ENCODE measurements around the gene DAW1. TPM values are rescaled to one million over a fixed set of nuclear protein-coding genes. Genes with fewer than 3 reads are reported as not detected.

DAW1 gene
- total RNA-seq, 2 experiments from 2014 or later, result not detected

DNA sequence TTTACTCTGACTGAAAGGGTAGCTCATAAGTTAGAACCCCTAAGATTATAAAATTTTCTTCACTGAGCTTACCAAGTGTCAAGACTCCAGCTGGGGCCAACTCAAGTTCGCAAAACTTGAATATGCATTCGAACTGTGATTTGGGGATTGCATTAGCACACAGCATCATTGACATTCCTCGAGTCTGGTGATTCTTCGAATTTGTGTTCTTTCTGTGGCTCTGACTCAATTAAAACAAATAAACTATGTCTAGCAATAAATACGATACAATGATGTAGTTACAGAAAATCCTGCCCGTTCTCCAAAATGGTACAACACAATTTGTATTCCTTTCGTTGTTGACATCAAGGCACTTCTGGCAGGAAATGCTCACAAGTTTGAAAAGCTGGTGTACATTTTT, 46.7 kb upstream of the DAW1 start:
- ATAC-seq (ENCODE audit: poor library complexity) (no peak), DNase-seq (no peak)
- POLR2A ChIA-PET, result interaction anchor here (0.6 kb wide), 1 partner anchor 22 kb away, joined by 3 read pairs; no protein-coding TSS in a partner anchor
- peaks cover 4% of the 10 kb centered on the region for H3K27me3 Mint-ChIP-seq
- H3K27ac Mint-ChIP-seq, result no peak overlapping the region
- Histone ChIP-seq H3K9me3 (ENCODE audit: control insufficient read depth in 1 of 2, insufficient read depth in 1 of 2, low read length in 2 of 2) (no peaks in the 10 kb centered on the region), H3K27ac (ENCODE audit: low read depth in 1 of 2, low read length in 2 of 2) (no peak overlapping the region), H3K27me3 (ENCODE audit: control insufficient read depth in 1 of 2, insufficient read depth in 2 of 2, low read length in 2 of 2) (no peaks in the 10 kb centered on the region), H3K36me3 (ENCODE audit: insufficient read depth, low read length) (no peaks in the 10 kb centered on the region), H3K4me1 (ENCODE audit: insufficient read depth, low read length) (peaks cover 15% of the 10 kb centered on the region), H3K4me3 (ENCODE audit: low read length) (no peak overlapping the region)
- H3K9me3 Mint-ChIP-seq, result no peaks in the 10 kb centered on the region
- CTCF ChIA-PET, result no interaction called here
- intact Hi-C loops (cut with DNase I, micrococcal nuclease), result no loop called here
- no peaks in the 10 kb centered on the region for H3K36me3 Mint-ChIP-seq (ENCODE audit: low read depth)
- no peak overlapping the region for H3K4me3 Mint-ChIP-seq
- H3K4me1 Mint-ChIP-seq (ENCODE audit: low read depth), result peaks cover 5% of the 10 kb centered on the region
- TF ChIP-seq, protein P1, sequence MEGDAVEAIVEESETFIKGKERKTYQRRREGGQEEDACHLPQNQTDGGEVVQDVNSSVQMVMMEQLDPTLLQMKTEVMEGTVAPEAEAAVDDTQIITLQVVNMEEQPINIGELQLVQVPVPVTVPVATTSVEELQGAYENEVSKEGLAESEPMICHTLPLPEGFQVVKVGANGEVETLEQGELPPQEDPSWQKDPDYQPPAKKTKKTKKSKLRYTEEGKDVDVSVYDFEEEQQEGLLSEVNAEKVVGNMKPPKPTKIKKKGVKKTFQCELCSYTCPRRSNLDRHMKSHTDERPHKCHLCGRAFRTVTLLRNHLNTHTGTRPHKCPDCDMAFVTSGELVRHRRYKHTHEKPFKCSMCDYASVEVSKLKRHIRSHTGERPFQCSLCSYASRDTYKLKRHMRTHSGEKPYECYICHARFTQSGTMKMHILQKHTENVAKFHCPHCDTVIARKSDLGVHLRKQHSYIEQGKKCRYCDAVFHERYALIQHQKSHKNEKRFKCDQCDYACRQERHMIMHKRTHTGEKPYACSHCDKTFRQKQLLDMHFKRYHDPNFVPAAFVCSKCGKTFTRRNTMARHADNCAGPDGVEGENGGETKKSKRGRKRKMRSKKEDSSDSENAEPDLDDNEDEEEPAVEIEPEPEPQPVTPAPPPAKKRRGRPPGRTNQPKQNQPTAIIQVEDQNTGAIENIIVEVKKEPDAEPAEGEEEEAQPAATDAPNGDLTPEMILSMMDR (IDR thresholded peaks at IDR 0.05), result no peak

DNA sequence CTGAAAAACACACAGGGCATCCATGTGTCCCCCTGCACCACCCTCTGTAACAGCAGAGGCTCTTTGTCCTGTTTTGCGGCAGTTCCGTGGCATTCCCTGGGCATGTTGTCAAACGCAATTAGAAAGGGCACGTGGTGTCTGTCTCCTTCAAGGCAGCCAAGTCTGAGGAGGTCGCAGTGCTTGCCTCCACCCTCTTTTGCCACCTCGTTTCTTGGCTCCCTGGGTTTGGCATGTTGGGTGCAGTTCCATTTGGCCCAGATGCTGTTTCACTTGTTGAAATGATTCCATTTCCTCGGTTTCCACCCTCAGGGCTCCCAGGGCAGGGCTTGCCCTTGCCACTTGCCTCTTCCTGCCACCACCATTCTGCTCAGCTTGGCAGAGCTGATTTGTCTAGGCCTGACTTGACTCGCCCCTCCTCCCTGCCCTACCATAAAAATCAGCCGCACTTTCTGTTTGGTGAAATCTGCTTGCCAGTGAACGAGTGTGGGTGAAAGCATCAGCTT, 45.4 kb upstream of the DAW1 start:
- Histone ChIP-seq H3K36me3 (ENCODE audit: insufficient read depth, low read length) (no peaks in the 10 kb centered on the region), H3K27me3 (ENCODE audit: control insufficient read depth in 1 of 2, insufficient read depth in 2 of 2, low read length in 2 of 2) (no peaks in the 10 kb centered on the region), H3K9me3 (ENCODE audit: control insufficient read depth in 1 of 2, insufficient read depth in 1 of 2, low read length in 2 of 2) (no peaks in the 10 kb centered on the region), H3K4me3 (ENCODE audit: low read length) (no peak overlapping the region), H3K4me1 (ENCODE audit: insufficient read depth, low read length) (peaks cover 15% of the 10 kb centered on the region), H3K27ac (ENCODE audit: low read depth in 1 of 2, low read length in 2 of 2) (no peak overlapping the region)
- CTCF ChIA-PET, result no interaction called here
- H3K27me3 Mint-ChIP-seq, result peaks cover 4% of the 10 kb centered on the region
- no peaks in the 10 kb centered on the region for H3K9me3 Mint-ChIP-seq
- TF ChIP-seq, protein P1 (IDR thresholded peaks at IDR 0.05), result no peak
- no peaks in the 10 kb centered on the region for H3K36me3 Mint-ChIP-seq (ENCODE audit: low read depth)
- ATAC-seq (ENCODE audit: poor library complexity), result peak; percentile 78
- H3K27ac Mint-ChIP-seq, result peak overlapping the region; percentile 65
- peak in 7 of 14 experiments; percentile 10 to 70 (median 31) for DNase-seq
- peaks cover 5% of the 10 kb centered on the region for H3K4me1 Mint-ChIP-seq (ENCODE audit: low read depth)
- POLR2A ChIA-PET, result no interaction called here
- no peak overlapping the region for H3K4me3 Mint-ChIP-seq
- intact Hi-C loops (cut with DNase I, micrococcal nuclease), result no loop called here

DNA sequence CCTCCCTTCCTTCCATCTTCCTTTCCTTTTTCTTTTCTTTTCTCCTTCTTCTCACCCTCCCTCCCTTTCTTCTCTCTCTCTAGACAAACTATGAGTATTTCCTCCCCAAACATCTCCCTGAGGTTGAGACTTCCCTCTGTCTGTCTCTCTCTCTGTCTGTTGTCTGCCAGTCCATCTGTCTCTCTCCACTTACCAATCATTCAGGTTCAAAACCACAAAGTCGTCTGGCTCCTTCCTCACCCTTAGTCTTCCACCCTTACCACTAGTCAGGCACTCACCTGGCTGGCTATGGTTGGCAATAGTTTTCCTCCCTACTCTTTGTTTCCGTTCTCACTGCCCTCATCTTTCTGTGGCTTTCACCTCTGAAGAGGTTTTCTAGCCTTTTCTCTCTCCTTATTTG, 44.9 kb upstream of the DAW1 start:
- ChIA-PET POLR2A (no interaction called here), CTCF (no interaction called here)
- Mint-ChIP-seq H3K27ac (peak overlapping the region; percentile 65), H3K36me3 (ENCODE audit: low read depth) (no peaks in the 10 kb centered on the region), H3K27me3 (peaks cover under 1% of the 10 kb centered on the region), H3K4me1 (ENCODE audit: low read depth) (peaks cover 5% of the 10 kb centered on the region), H3K9me3 (no peaks in the 10 kb centered on the region), H3K4me3 (peak overlapping the region; percentile 18)
- Histone ChIP-seq H3K9me3 (ENCODE audit: control insufficient read depth in 1 of 2, insufficient read depth in 1 of 2, low read length in 2 of 2) (no peaks in the 10 kb centered on the region), H3K36me3 (ENCODE audit: insufficient read depth, low read length) (no peaks in the 10 kb centered on the region), H3K27me3 (ENCODE audit: control insufficient read depth in 1 of 2, insufficient read depth in 2 of 2, low read length in 2 of 2) (no peaks in the 10 kb centered on the region), H3K4me1 (ENCODE audit: insufficient read depth, low read length) (peaks cover 15% of the 10 kb centered on the region), H3K27ac (ENCODE audit: low read depth in 1 of 2, low read length in 2 of 2) (peak overlapping the region in 1 of 2 donors; percentile 41), H3K4me3 (ENCODE audit: low read length) (no peak overlapping the region)
- TF ChIP-seq, protein P1 (IDR thresholded peaks at IDR 0.05), result no peak
- peak; percentile 60 for ATAC-seq (ENCODE audit: poor library complexity)
- peak in 1 of 14 experiments; percentile 68 for DNase-seq
- intact Hi-C loops (cut with DNase I, micrococcal nuclease), result no loop called here

Measured in CD4-positive, alpha-beta T cell (primary cell).